Pancreas (tissue), 10 donors: ENCODE data around the gene ACVR2B. TPM values are rescaled to one million over a fixed set of nuclear protein-coding genes. Genes with fewer than 3 reads are reported as not detected.

Experiments
- ATAC-seq, 4 donors: fragments of 200-7000 bp; cut with Tn5 transposase; one replicate each; pipeline versions ENCODE4 v1.8.0 to v1.9.1; 2020; ENCODE audit warnings: mild to moderate bottlenecking in 4 of 4, moderate library complexity in 4 of 4
- DNase-seq, 6 donors: peaks; one replicate each; pipeline ENCODE4 v3.0.0-alpha.2; 2020
- FAIRE-seq: peaks from 2 replicates; lab custom pipeline; 2012; peaks lifted over from hg19 to GRCh38; lab: Jason Lieb, UNC
- H3K27ac ChIP-seq, 4 donors: fragments of 200-600 bp; sonication (generic); 1 replicate in 3 of 4; 2 replicates in 1 of 4; pipeline versions ENCODE4 v1.5.0 to v1.8.0; 2020
- H3K27me3 ChIP-seq, 4 donors: fragments of 200-600 bp; one replicate each; pipeline ENCODE4 v1.8.0; 2021
- H3K36me3 ChIP-seq, 3 donors: fragments of 200-600 bp; sonication (generic) in 1 of 3; one replicate each; pipeline versions ENCODE4 v1.5.0 to v1.8.0; 2020 to 2021
- H3K4me1 ChIP-seq, 3 donors: fragments of 200-600 bp; one replicate each; pipeline ENCODE4 v1.8.0; 2021
- H3K4me3 ChIP-seq, 4 donors: fragments of 200-600 bp; sonication (generic) in 2 of 4; one replicate each; pipeline versions ENCODE4 v1.5.0 to v1.8.0; 2020 to 2021
- H3K9me3 ChIP-seq, 4 donors: fragments of 200-600 bp; one replicate each; pipeline ENCODE4 v1.8.0; 2021
- WGBS, 2 donors: extraction: QIAGEN DNeasy Blood & Tissue Kit; methylation state at CpG; one replicate each; pipeline ENCODE4 v1.1.7; 2013; 5-methylcytosine and 5-hydroxymethylcytosine counted together
- intact Hi-C, 3 donors: fragments of 100-400 bp; cut with DNase I; formaldehyde crosslinking; loops; one replicate each; pipeline versions ENCODE4 v1.11.1 to v1.14.2; 2022
- polyA plus RNA-seq, 2 donors: library from polyadenylated mRNA; stranded (reverse); fragments of 200-250 nt; gene quantifications; one replicate each; pipeline ENCODE4 v1.2.3, GENCODE V29; 2013
- total RNA-seq, 6 donors: library from RNA; stranded (reverse); fragmentation: NEBNext Ultra II Directional in 4 of 6; extraction: Animal tissue kit (Norgen Biotek cat#: 25700) in 4 of 6; gene quantifications; one replicate each; pipeline versions ENCODE4 v1.2.1 to v1.2.4, GENCODE V29; 2021 to 2023
- TF ChIP-seq, protein P1 (sequence below), 4 donors: fragments of 200-600 bp; sonication (generic) in 3 of 4; IDR thresholded peaks; one replicate each; pipeline versions ENCODE4 v1.5.0 to v1.8.0; 2021; ENCODE audit warnings: antibody characterized with exemption in 4 of 4
- donor health status: healthy with polysubstance abuse.
- donor health status: DM: no; HTN: no; CAD: no; lungs with moderate emphysema.
- donor health status: DM: no; HTN: no; CAD: no.
- donor health status: control.
- donor health status: control.
- donor health status: Bipolar disorder and iron deficiency.
- donor health status: DM: yes; HTN: yes; CAD: no.
- donor health status: DM: no; HTN: no; CAD: no.
- donor health status: DM: no; HTN: no; CAD: no.
- donor health status: DM: yes; HTN: yes; CAD: no.

Gene ACVR2B
- total and polyA plus RNA-seq, 8 donors: 1.3 to 10.9 (median 5.1) TPM

DNA sequence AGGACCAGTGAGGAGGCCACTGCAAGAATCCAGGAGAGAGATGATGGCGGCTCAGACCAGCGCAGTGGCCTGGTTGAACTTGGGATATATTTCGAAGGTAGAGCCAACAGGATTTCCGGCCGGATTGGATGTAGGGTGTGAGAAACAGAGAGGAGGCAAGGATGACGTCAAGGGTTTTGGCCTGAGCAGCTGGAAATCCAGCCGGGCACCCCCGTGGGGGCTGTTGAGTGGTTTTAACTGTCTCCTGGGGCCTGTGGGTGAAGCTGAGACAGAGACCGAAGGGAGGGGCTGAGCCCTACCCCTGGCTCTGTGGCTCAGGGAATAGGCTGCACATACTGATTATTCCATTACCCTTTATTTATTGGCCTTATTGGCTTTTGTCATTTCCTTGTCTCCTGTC is 88.1 kb downstream of the ACVR2B start:
- Histone ChIP-seq H3K4me3 (no peak overlapping the region), H3K36me3 (no peaks in the 10 kb centered on the region), H3K9me3 (no peaks in the 10 kb centered on the region), H3K4me1 (no peaks in the 10 kb centered on the region), H3K27ac (no peak overlapping the region), H3K27me3 (no peaks in the 10 kb centered on the region)
- ATAC-seq (no peak), FAIRE-seq (no peak), DNase-seq (no peak)
- intact Hi-C loops: no loop called here
- TF ChIP-seq, protein P1, sequence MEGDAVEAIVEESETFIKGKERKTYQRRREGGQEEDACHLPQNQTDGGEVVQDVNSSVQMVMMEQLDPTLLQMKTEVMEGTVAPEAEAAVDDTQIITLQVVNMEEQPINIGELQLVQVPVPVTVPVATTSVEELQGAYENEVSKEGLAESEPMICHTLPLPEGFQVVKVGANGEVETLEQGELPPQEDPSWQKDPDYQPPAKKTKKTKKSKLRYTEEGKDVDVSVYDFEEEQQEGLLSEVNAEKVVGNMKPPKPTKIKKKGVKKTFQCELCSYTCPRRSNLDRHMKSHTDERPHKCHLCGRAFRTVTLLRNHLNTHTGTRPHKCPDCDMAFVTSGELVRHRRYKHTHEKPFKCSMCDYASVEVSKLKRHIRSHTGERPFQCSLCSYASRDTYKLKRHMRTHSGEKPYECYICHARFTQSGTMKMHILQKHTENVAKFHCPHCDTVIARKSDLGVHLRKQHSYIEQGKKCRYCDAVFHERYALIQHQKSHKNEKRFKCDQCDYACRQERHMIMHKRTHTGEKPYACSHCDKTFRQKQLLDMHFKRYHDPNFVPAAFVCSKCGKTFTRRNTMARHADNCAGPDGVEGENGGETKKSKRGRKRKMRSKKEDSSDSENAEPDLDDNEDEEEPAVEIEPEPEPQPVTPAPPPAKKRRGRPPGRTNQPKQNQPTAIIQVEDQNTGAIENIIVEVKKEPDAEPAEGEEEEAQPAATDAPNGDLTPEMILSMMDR (IDR thresholded peaks at IDR 0.05): no peak
- 84 to 90% methylated on average over 9 of the region's 9 CpGs for WGBS, 2 donors

Other genes with a start within 250 kb of the ACVR2B start
- gene SLC22A13, start 188.1 kb upstream of the ACVR2B start, total RNA-seq: under 1 TPM in 5 of 6 donors, not detected in 1; 0.18 to 0.69 (median 0.42) TPM
- gene SLC22A13, start 188.1 kb upstream of the ACVR2B start, polyA plus RNA-seq: under 1 TPM; 0.05 to 0.23 TPM
- under 1 TPM in 2 of 6 donors, not detected in 4; 0.12 TPM for gene SLC22A14, start 171.6 kb upstream of the ACVR2B start, total RNA-seq
- gene SLC22A14, start 171.6 kb upstream of the ACVR2B start, polyA plus RNA-seq: under 1 TPM; 0.15 to 0.35 TPM
- gene XYLB, start 107.1 kb upstream of the ACVR2B start, total RNA-seq: 1 to 10 TPM; 4.3 to 6.9 (median 4.7) TPM
- gene XYLB, start 107.1 kb upstream of the ACVR2B start, polyA plus RNA-seq: 1 to 10 TPM; 1.6 to 2.4 TPM
- gene EXOG, start 42.5 kb downstream of the ACVR2B start, total RNA-seq: 1 to 10 TPM; 3.7 to 6.6 (median 4.3) TPM
- gene EXOG, start 42.5 kb downstream of the ACVR2B start, polyA plus RNA-seq: 10 to 100 TPM in 1 of 2 donors, 1 to 10 TPM in 1; 6.4 to 10.3 TPM
- under 1 TPM in 5 of 6 donors, not detected in 1; 0.09 to 0.39 (median 0.28) TPM for gene SCN5A, start 195.8 kb downstream of the ACVR2B start, total RNA-seq
- gene SCN5A, start 195.8 kb downstream of the ACVR2B start, polyA plus RNA-seq: under 1 TPM; 0.07 to 0.19 TPM